HUES48 (cell line): ENCODE measurements around the gene CELA2A.
"Not testable (repeated sequence)": the region's sequence is repeated elsewhere in the genome, so short reads cannot be mapped to it uniquely, and the experiment has no call there.

Source experiments
- H3K27ac ChIP-seq: one replicate; pipeline ENCODE4 v1.7.0; 2013; ENCODE audit warnings: low read depth, low read length, inconsistent platforms
- H3K27me3 ChIP-seq: 2 replicates; pipeline ENCODE4 v1.6.1; 2013; ENCODE audit warnings: mild to moderate bottlenecking, low read length; ENCODE audit not compliant: control insufficient read depth, insufficient read depth
- H3K36me3 ChIP-seq: 2 replicates; pipeline ENCODE4 v1.6.1; 2013; ENCODE audit warnings: low read length; ENCODE audit not compliant: control insufficient read depth, insufficient read depth
- H3K4me1 ChIP-seq: 2 replicates; pipeline ENCODE4 v1.6.1; 2013; ENCODE audit warnings: mild to moderate bottlenecking, low read length; ENCODE audit not compliant: control insufficient read depth, insufficient read depth
- H3K4me3 ChIP-seq: 2 replicates; pipeline ENCODE4 v1.5.1; 2013; ENCODE audit warnings: mild to moderate bottlenecking, low read depth, low read length
- H3K9ac ChIP-seq: 2 replicates; pipeline ENCODE4 v1.6.1; 2013; ENCODE audit warnings: mild to moderate bottlenecking, low read depth, low read length, moderate library complexity
- H3K9me3 ChIP-seq: 2 replicates; pipeline ENCODE4 v1.6.1; 2013; ENCODE audit warnings: low read length; ENCODE audit not compliant: control insufficient read depth, insufficient read depth

Gene CELA2A

GRCh38 chr1:15485636-15486035 lies 29.1 kb downstream of the CELA2A start:
- Histone ChIP-seq H3K36me3 (no peaks in the 10 kb centered on the region), H3K27ac (no peak overlapping the region), H3K9ac (no peak overlapping the region), H3K27me3 (no peaks in the 10 kb centered on the region), H3K4me1 (no peaks in the 10 kb centered on the region), H3K4me3 (no peak overlapping the region), H3K9me3 (no peaks in the 10 kb centered on the region)

GRCh38 chr1:15486844-15487610 lies 30.5 kb downstream of the CELA2A start:
- H3K9ac ChIP-seq, H3K9me3 ChIP-seq, H3K36me3 ChIP-seq, H3K4me3 ChIP-seq, H3K27me3 ChIP-seq, H3K4me1 ChIP-seq, H3K27ac ChIP-seq: not testable (repeated sequence)

GRCh38 chr1:15488371-15488770 lies 31.8 kb downstream of the CELA2A start:
- Histone ChIP-seq H3K9me3 (no peaks in the 10 kb centered on the region), H3K4me3 (no peak overlapping the region), H3K4me1 (no peaks in the 10 kb centered on the region), H3K9ac (no peak overlapping the region), H3K36me3 (peaks cover 22% of the 10 kb centered on the region), H3K27ac (no peak overlapping the region), H3K27me3 (no peaks in the 10 kb centered on the region)

- H3K9me3 ChIP-seq, result no peaks in the 10 kb centered on the region
- no peak overlapping the region for H3K9ac ChIP-seq
Observed at GRCh38 chr1:15489052-15489736, 32.7 kb downstream of the CELA2A start.

GRCh38 chr1:15491010-15491409 lies 34.5 kb downstream of the CELA2A start:
- not testable (repeated sequence) for H3K4me1 ChIP-seq, H3K4me3 ChIP-seq, H3K27me3 ChIP-seq, H3K27ac ChIP-seq, H3K9ac ChIP-seq, H3K9me3 ChIP-seq
- H3K36me3 ChIP-seq, result peaks cover 36% of the 10 kb centered on the region

More at GRCh38 chr1:15489052-15489736, 32.7 kb downstream of the CELA2A start:
- Histone ChIP-seq H3K4me1 (no peaks in the 10 kb centered on the region), H3K27ac (no peak overlapping the region), H3K36me3 (peaks cover 30% of the 10 kb centered on the region), H3K27me3 (no peaks in the 10 kb centered on the region), H3K4me3 (no peak overlapping the region)

GRCh38 chr1:15492596-15492995 lies 36.1 kb downstream of the CELA2A start:
- Histone ChIP-seq H3K27me3 (no peaks in the 10 kb centered on the region), H3K9ac (no peak overlapping the region), H3K9me3 (no peaks in the 10 kb centered on the region), H3K4me3 (no peak overlapping the region), H3K36me3 (peaks cover 36% of the 10 kb centered on the region), H3K27ac (no peak overlapping the region), H3K4me1 (peaks cover 13% of the 10 kb centered on the region; the same call in 1 of the 2 replicates)

GRCh38 chr1:15493869-15494390 lies 37.4 kb downstream of the CELA2A start:
- peaks cover 36% of the 10 kb centered on the region for H3K36me3 ChIP-seq
- no peaks in the 10 kb centered on the region for H3K9me3 ChIP-seq
- no peaks in the 10 kb centered on the region for H3K27me3 ChIP-seq
- H3K27ac ChIP-seq, result no peak overlapping the region
- H3K4me1 ChIP-seq, result peaks cover 13% of the 10 kb centered on the region; the same call in 1 of the 2 replicates
- H3K4me3 ChIP-seq, result no peak overlapping the region
- H3K9ac ChIP-seq, result no peak overlapping the region

- H3K36me3 ChIP-seq, result peaks cover 30% of the 10 kb centered on the region
- no peak overlapping the region for H3K27ac ChIP-seq
- H3K9ac ChIP-seq, result no peak overlapping the region
- peaks cover 9% of the 10 kb centered on the region; the same call in 1 of the 2 replicates for H3K4me1 ChIP-seq
- no peaks in the 10 kb centered on the region for H3K9me3 ChIP-seq
- H3K27me3 ChIP-seq, result no peaks in the 10 kb centered on the region
- no peak overlapping the region for H3K4me3 ChIP-seq
Observed at GRCh38 chr1:15500184-15501178, 43.9 kb downstream of the CELA2A start.

- Histone ChIP-seq H3K27me3 (no peaks in the 10 kb centered on the region), H3K4me3 (no peak overlapping the region), H3K9ac (no peak overlapping the region), H3K36me3 (peaks cover 34% of the 10 kb centered on the region), H3K27ac (no peak overlapping the region), H3K4me1 (no peaks in the 10 kb centered on the region), H3K9me3 (no peaks in the 10 kb centered on the region)
Observed at GRCh38 chr1:15501208-15502032, 44.9 kb downstream of the CELA2A start.

- Histone ChIP-seq H3K9ac (no peak overlapping the region), H3K9me3 (no peaks in the 10 kb centered on the region), H3K27ac (no peak overlapping the region), H3K4me3 (no peak overlapping the region), H3K27me3 (no peaks in the 10 kb centered on the region), H3K4me1 (peaks cover 21% of the 10 kb centered on the region), H3K36me3 (peaks cover 39% of the 10 kb centered on the region)
Observed at GRCh38 chr1:15504436-15504835, 47.9 kb downstream of the CELA2A start.
